K562 (cell line): Measurements from ENCODE around the gene PDLIM7.

Experiments used
- GABPA ChIP-seq: fragments of 200-800 bp; sonication (Bioruptor generic); conservative IDR thresholded peaks from 2 replicates; pipeline ENCODE4 v1.6.1; 2016; ENCODE audit warnings: low read depth, missing genetic modification characterization, missing compliant biosample characterization
- HCFC1 ChIP-seq: IDR thresholded peaks from 2 replicates; pipeline ENCODE4 v1.6.1; 2012; ENCODE audit warnings: low read depth, low read length, improper control_type of control experiment
- NFYB ChIP-seq: IDR thresholded peaks from 2 replicates; pipeline ENCODE4 v1.6.1; 2011; ENCODE audit warnings: mild to moderate bottlenecking, moderate library complexity; ENCODE audit not compliant: insufficient read length; ENCODE audit errors: extremely low read depth
- POLR2A ChIP-seq: fragments of 450-650 bp; conservative IDR thresholded peaks from 2 replicates; pipeline ENCODE4 v1.6.1; 2016
- SP1 ChIP-seq: sonication (generic); formaldehyde crosslinking; IDR thresholded peaks from 2 replicates; pipeline ENCODE4 v1.8.1; 2022; ENCODE audit warnings: mild to moderate bottlenecking, missing genetic modification reagents
- SRSF1 ChIP-seq: fragments of 200-400 bp; formaldehyde crosslinking; IDR thresholded peaks from 2 replicates; pipeline ENCODE4 v1.6.1; 2017; ENCODE audit warnings: mild to moderate bottlenecking, low read depth, low read length, moderate library complexity
- ZNF785 ChIP-seq: fragments of 250-450 bp; sonication (Bioruptor Pico); IDR thresholded peaks from 2 replicates; pipeline ENCODE4 v1.4.0; 2020; ENCODE audit warnings: mild to moderate bottlenecking
- ZNF830 ChIP-seq: fragments of 250-450 bp; sonication (Bioruptor Pico); IDR thresholded peaks from 2 replicates; pipeline ENCODE4 v1.5.0; 2021; ENCODE audit warnings: mild to moderate bottlenecking
- TF ChIP-seq, protein P1 (sequence below), 3 experiments: fragments of 200-800 bp in 1 of 3; fragments of 250-450 bp in 1 of 3; fragments of 450-650 bp in 1 of 3; sonication (Bioruptor Pico) in 1 of 3; sonication (Bioruptor generic) in 1 of 3; formaldehyde crosslinking in 1 of 3; IDR thresholded peaks; 2 replicates each; pipeline versions ENCODE4 v1.6.1 to v1.8.0; 2016 to 2022; ENCODE audit warnings: mild to moderate bottlenecking in 2 of 3, missing genetic modification characterization in 2 of 3, missing compliant biosample characterization in 1 of 3, moderate library complexity in 1 of 3
- TF ChIP-seq, protein P2 (sequence below), 3 experiments: IDR thresholded peaks in 2 of 3; conservative IDR thresholded peaks in 1 of 3; 2 replicates each; pipeline ENCODE4 v1.5.1; 2011 to 2012; ENCODE audit warnings: low read length in 3 of 3, mild to moderate bottlenecking in 3 of 3, control low read depth in 2 of 3, improper control_type of control experiment in 1 of 3, inconsistent platforms in 1 of 3, low read depth in 1 of 3, mixed read lengths in 1 of 3, moderate library complexity in 1 of 3; ENCODE audit not compliant: insufficient read depth in 2 of 3
- TF ChIP-seq, protein P3 (sequence below): sonication (generic); formaldehyde crosslinking; IDR thresholded peaks from 2 replicates; pipeline ENCODE4 v1.8.1; 2022; ENCODE audit warnings: missing genetic modification reagents

DNA sequence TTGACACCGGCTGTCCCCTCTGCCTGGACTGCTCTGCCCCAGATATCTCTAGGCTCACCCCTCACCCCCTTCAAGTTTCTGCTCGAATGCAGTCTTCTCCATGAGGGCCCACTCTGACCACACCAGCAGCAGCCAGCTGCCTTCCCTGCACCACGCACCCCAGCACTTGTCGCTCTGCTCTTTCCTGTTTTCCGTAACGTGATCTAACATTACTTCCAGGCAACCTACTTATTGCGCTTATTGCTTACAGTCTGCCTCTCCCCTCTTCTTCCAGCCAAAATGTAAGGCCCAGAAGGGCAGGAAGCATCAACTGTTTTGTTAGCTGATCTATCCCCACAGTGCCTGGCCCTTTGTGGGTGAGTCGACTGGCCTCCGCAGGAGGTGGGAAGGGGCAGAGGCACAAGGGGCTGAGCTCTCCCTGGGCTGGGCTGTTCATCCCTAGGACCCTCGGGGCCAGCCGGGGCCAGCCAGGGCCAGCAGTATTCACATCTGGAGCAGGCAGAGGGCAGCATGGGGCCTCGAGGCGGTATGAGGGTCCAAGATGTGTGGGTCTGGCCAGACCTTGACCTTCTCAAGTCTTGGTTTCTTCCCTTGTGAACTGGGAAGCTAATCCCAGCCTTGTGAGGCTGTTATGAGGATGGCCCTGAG is 12.4 kb downstream of the PDLIM7 start:
- TF ChIP-seq, protein P1, sequence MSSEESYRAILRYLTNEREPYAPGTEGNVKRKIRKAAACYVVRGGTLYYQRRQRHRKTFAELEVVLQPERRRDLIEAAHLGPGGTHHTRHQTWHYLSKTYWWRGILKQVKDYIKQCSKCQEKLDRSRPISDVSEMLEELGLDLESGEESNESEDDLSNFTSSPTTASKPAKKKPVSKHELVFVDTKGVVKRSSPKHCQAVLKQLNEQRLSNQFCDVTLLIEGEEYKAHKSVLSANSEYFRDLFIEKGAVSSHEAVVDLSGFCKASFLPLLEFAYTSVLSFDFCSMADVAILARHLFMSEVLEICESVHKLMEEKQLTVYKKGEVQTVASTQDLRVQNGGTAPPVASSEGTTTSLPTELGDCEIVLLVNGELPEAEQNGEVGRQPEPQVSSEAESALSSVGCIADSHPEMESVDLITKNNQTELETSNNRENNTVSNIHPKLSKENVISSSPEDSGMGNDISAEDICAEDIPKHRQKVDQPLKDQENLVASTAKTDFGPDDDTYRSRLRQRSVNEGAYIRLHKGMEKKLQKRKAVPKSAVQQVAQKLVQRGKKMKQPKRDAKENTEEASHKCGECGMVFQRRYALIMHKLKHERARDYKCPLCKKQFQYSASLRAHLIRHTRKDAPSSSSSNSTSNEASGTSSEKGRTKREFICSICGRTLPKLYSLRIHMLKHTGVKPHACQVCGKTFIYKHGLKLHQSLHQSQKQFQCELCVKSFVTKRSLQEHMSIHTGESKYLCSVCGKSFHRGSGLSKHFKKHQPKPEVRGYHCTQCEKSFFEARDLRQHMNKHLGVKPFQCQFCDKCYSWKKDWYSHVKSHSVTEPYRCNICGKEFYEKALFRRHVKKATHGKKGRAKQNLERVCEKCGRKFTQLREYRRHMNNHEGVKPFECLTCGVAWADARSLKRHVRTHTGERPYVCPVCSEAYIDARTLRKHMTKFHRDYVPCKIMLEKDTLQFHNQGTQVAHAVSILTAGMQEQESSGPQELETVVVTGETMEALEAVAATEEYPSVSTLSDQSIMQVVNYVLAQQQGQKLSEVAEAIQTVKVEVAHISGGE (CRISPR knock-in tag; IDR thresholded peaks at IDR 0.05) = no peak
- no peak for TF ChIP-seq SRSF1
- peak; percentile 45; the same call in 1 of the 2 replicates for TF ChIP-seq POLR2A
- TF ChIP-seq, protein P2, sequence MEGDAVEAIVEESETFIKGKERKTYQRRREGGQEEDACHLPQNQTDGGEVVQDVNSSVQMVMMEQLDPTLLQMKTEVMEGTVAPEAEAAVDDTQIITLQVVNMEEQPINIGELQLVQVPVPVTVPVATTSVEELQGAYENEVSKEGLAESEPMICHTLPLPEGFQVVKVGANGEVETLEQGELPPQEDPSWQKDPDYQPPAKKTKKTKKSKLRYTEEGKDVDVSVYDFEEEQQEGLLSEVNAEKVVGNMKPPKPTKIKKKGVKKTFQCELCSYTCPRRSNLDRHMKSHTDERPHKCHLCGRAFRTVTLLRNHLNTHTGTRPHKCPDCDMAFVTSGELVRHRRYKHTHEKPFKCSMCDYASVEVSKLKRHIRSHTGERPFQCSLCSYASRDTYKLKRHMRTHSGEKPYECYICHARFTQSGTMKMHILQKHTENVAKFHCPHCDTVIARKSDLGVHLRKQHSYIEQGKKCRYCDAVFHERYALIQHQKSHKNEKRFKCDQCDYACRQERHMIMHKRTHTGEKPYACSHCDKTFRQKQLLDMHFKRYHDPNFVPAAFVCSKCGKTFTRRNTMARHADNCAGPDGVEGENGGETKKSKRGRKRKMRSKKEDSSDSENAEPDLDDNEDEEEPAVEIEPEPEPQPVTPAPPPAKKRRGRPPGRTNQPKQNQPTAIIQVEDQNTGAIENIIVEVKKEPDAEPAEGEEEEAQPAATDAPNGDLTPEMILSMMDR (IDR thresholded peaks at IDR 0.05 in 2 of 3, conservative IDR thresholded peaks at IDR 0.05 in 1 of 3; ENCODE audit: insufficient read depth in 2 of 3, low read depth in 1 of 3, low read length in 3 of 3) = no peak
- no peak for TF ChIP-seq HCFC1
- TF ChIP-seq SP1 (CRISPR knock-in tag) = no peak
- no peak for TF ChIP-seq ZNF830 (CRISPR knock-in tag)
- TF ChIP-seq, protein P3, sequence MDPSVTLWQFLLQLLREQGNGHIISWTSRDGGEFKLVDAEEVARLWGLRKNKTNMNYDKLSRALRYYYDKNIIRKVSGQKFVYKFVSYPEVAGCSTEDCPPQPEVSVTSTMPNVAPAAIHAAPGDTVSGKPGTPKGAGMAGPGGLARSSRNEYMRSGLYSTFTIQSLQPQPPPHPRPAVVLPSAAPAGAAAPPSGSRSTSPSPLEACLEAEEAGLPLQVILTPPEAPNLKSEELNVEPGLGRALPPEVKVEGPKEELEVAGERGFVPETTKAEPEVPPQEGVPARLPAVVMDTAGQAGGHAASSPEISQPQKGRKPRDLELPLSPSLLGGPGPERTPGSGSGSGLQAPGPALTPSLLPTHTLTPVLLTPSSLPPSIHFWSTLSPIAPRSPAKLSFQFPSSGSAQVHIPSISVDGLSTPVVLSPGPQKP (CRISPR knock-in tag) = no peak
- no peak for TF ChIP-seq NFYB
- no peak for TF ChIP-seq GABPA (tag)
- TF ChIP-seq ZNF785 (CRISPR knock-in tag) = no peak
